Stomach (tissue), 9 donors: ENCODE results near the gene TTC17. TPM values are rescaled to one million over a fixed set of nuclear protein-coding genes. Genes with fewer than 3 reads are reported as not detected.
"Not testable (repeated sequence)": the region's sequence is repeated elsewhere in the genome, so short reads cannot be mapped to it uniquely, and the experiment has no call there.

ENCODE experiments used
- DNase-seq, 2 donors: peaks; one replicate each; pipeline versions ENCODE4 v3.0.0 to v3.0.0-alpha.2; 2013 to 2019
- H3K27ac ChIP-seq, 5 donors: fragments of 200-600 bp in 4 of 5; sonication (generic) in 4 of 5; one replicate each; pipeline ENCODE4 v1.5.1; 2013 to 2019; ENCODE audit warnings: mild to moderate bottlenecking in 1 of 5, moderate library complexity in 1 of 5
- H3K27me3 ChIP-seq, 3 donors: fragments of 200-600 bp; sonication (generic); one replicate each; pipeline ENCODE4 v1.5.1; 2017 to 2019; ENCODE audit warnings: mixed run types in 1 of 3
- H3K36me3 ChIP-seq, 4 donors: fragments of 200-600 bp; sonication (generic); 1 replicate in 3 of 4; 2 replicates in 1 of 4; pipeline ENCODE4 v1.5.1; 2016 to 2019
- H3K4me1 ChIP-seq, 4 donors: fragments of 200-600 bp; sonication (generic); one replicate each; pipeline ENCODE4 v1.5.1; 2016 to 2019
- H3K4me3 ChIP-seq, 4 donors: fragments of 200-600 bp; sonication (generic) in 3 of 4; one replicate each; pipeline ENCODE4 v1.5.1; 2016 to 2019; ENCODE audit warnings: mild to moderate bottlenecking in 1 of 4
- H3K9me3 ChIP-seq, 4 donors: fragments of 200-600 bp; sonication (generic); one replicate each; pipeline ENCODE4 v1.5.1; 2016 to 2019
- EP300 ChIP-seq: sonication (generic); formaldehyde crosslinking; IDR thresholded peaks from one replicate; pipeline ENCODE4 v1.6.1; 2017; ENCODE audit warnings: antibody characterized with exemption
- POLR2A ChIP-seq, 4 donors: fragments of 450-650 bp; IDR thresholded peaks; one replicate each; pipeline ENCODE4 v1.6.1; 2016; ENCODE audit warnings: antibody characterized with exemption in 4 of 4, control low read depth in 2 of 4, mild to moderate bottlenecking in 1 of 4, moderate library complexity in 1 of 4
- POLR2AphosphoS5 ChIP-seq, 3 donors: sonication (generic); formaldehyde crosslinking; IDR thresholded peaks; one replicate each; pipeline ENCODE4 v1.6.1; 2016; ENCODE audit warnings: antibody characterized with exemption in 3 of 3
- WGBS, 5 donors: extraction: QIAGEN DNeasy Blood & Tissue Kit in 3 of 5; methylation state at CpG; one replicate each; pipeline versions ENCODE4 v1.1.5 to v1.1.7; 2013 to 2018; 5-methylcytosine and 5-hydroxymethylcytosine counted together
- intact Hi-C: fragments of 100-400 bp; cut with DNase I; formaldehyde crosslinking; loops from one replicate; pipeline ENCODE4 v1.15.1; 2023; ENCODE audit warnings: low total_unique reads
- polyA plus RNA-seq, 3 donors: library from polyadenylated mRNA; stranded (reverse); fragments of 200-250 nt; gene quantifications; one replicate each; pipeline ENCODE4 v1.2.3, GENCODE V29; 2013
- total RNA-seq, 5 donors: library from RNA; depleted of rRNA; stranded (reverse); fragments of >200 nt; gene quantifications; one replicate each; pipeline versions ENCODE4 v1.1.0 to v1.2.3, GENCODE V29; 2014 to 2016
- TF ChIP-seq, protein P1 (sequence below), 7 experiments: fragments of 450-650 bp in 4 of 7; fragments of 200-600 bp in 3 of 7; sonication (generic) in 3 of 7; IDR thresholded peaks; one replicate each; pipeline ENCODE4 v1.5.1; 2016 to 2019; ENCODE audit warnings: antibody characterized with exemption in 7 of 7, control low read depth in 2 of 7, mild to moderate bottlenecking in 1 of 7
- donor health status: healthy with polysubstance abuse.
- donor health status: Bipolar disorder and iron deficiency.
- donor health status: healthy.

TTC17 gene
- total and polyA plus RNA-seq, 8 donors = 9.0 to 228 (median 66.5) TPM

DNA sequence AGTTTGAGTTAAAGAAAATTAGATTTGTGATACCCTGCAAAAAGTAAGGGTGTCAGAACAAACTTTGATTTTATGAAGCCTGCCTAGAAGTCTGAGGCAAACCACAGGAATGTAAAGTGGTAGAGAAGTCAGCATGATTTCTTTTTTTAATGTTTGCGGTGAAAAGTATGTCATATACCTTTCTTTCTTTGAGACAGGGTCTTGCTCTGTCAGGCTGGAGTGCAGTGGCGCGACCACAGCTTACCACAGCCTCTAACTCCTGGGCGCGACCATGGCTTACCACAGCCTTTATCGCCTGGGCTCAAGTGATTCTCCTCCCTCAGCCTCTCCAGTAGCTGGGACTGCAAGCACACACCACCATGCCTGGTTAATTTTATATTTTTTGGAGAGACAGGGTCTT is 42.3 kb upstream of the TTC17 start:
- DNase-seq = peak in 1 of 2 donors; percentile 7
- Histone ChIP-seq H3K27ac (no peak overlapping the region), H3K9me3 (no peaks in the 10 kb centered on the region), H3K4me3 (no peak overlapping the region), H3K27me3 (no peaks in the 10 kb centered on the region), H3K4me1 (peaks cover 28 to 49% (median 32%) of the 10 kb centered on the region in 4 donors), H3K36me3 (peaks cover 14 to 42% (median 38%) of the 10 kb centered on the region in 4 donors)
- TF ChIP-seq EP300 = no peak
- TF ChIP-seq, protein P1, sequence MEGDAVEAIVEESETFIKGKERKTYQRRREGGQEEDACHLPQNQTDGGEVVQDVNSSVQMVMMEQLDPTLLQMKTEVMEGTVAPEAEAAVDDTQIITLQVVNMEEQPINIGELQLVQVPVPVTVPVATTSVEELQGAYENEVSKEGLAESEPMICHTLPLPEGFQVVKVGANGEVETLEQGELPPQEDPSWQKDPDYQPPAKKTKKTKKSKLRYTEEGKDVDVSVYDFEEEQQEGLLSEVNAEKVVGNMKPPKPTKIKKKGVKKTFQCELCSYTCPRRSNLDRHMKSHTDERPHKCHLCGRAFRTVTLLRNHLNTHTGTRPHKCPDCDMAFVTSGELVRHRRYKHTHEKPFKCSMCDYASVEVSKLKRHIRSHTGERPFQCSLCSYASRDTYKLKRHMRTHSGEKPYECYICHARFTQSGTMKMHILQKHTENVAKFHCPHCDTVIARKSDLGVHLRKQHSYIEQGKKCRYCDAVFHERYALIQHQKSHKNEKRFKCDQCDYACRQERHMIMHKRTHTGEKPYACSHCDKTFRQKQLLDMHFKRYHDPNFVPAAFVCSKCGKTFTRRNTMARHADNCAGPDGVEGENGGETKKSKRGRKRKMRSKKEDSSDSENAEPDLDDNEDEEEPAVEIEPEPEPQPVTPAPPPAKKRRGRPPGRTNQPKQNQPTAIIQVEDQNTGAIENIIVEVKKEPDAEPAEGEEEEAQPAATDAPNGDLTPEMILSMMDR (IDR thresholded peaks at IDR 0.05) = no peak
- TF ChIP-seq POLR2AphosphoS5 (IDR thresholded peaks at IDR 0.05) = no peak
- TF ChIP-seq POLR2A (IDR thresholded peaks at IDR 0.05) = no peak
- 87 to 93% (median 91%) methylated on average over 6 of the region's 6 CpGs for WGBS, 5 donors
- intact Hi-C loops = no loop called here

DNA sequence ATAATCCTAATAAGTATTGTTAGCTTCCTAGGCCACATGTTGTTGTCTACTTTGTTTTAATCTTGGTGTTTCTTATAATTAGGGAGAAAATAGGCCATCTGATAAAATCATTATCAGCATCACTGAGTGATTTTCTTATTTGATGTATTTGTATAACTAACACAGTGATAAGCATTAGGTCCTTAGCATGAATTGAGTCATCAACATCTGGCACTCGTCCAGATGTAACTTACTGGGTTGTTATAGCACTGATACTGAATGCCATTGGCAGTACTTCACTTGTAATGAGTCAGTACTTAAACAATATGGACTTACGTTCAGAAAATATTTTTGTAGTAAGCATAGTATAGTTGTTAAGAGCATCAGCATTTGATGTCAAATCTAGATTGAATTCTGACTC is 30.7 kb upstream of the TTC17 start:
- Histone ChIP-seq H3K27ac (no peak overlapping the region), H3K27me3 (no peaks in the 10 kb centered on the region), H3K9me3 (no peaks in the 10 kb centered on the region), H3K36me3 (peaks cover 59 to 100% (median 97%) of the 10 kb centered on the region in 4 donors), H3K4me1 (peaks cover 0 to 14% (median 2%) of the 10 kb centered on the region in 4 donors), H3K4me3 (no peak overlapping the region)
- TF ChIP-seq POLR2A (IDR thresholded peaks at IDR 0.05) (no peak), POLR2AphosphoS5 (IDR thresholded peaks at IDR 0.05) (peak in 1 of 3 donors; percentile 78)
- peak; percentile 54 to 81 for DNase-seq
- WGBS, 5 donors = 17 to 39% (median 27%) methylated on average over 2 of the region's 2 CpGs
- intact Hi-C loops = no loop called here

DNA sequence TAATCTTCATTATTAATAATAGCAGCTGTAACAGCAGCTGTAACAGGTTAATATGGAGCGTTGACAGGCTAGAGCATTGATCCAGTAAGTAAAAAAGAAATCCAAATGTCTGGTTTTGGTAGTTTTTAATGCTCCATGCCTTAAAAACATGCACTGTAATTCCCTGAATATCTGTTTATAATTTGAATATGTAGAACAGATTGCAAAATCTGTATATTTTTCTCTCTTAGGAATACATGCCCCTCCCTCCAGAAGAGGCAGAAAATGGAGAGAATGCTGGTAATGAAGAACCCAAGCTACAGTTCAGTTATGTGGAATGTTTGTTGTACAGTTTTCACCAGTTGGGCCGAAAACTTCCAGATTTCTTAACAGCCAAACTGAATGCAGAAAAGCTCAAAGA is 30.2 kb upstream of the TTC17 start:
- no peak for DNase-seq
- peaks cover 59 to 100% (median 97%) of the 10 kb centered on the region in 4 donors for H3K36me3 ChIP-seq
- H3K4me3 ChIP-seq = no peak overlapping the region
- TF ChIP-seq EP300 (no peak), POLR2A (IDR thresholded peaks at IDR 0.05) (no peak), POLR2AphosphoS5 (IDR thresholded peaks at IDR 0.05) (no peak)
- TF ChIP-seq, protein P1 (IDR thresholded peaks at IDR 0.05) = no peak
- intact Hi-C loops = no loop called here
- no peaks in the 10 kb centered on the region for H3K9me3 ChIP-seq
- H3K27me3 ChIP-seq = no peaks in the 10 kb centered on the region
- WGBS, 5 donors = 91 to 95% (median 92%) methylated on average over 2 of the region's 2 CpGs
- peaks cover 0 to 14% (median 2%) of the 10 kb centered on the region in 4 donors for H3K4me1 ChIP-seq
- no peak overlapping the region for H3K27ac ChIP-seq

DNA sequence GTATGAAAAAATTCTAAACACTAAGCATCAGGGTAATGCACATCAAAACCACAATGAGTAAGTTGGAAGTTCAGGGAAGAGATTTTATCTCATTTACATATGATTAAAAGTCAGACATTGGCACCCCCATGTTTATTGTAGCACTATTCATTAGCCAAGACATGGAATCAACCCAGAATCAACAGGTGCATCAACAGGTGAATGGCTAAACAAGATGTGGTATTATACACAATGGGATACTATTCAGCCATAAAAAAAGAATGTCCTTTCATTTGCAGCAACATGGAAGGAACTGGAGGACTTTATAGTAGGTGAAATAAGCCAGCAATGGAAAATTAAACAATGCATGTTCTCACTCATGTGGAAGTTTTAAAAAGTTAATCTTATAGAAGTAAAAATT is 17.6 kb upstream of the TTC17 start:
- Histone ChIP-seq H3K4me1 (no peaks in the 10 kb centered on the region), H3K4me3 (no peak overlapping the region), H3K27ac (no peak overlapping the region), H3K27me3 (no peaks in the 10 kb centered on the region), H3K9me3 (no peaks in the 10 kb centered on the region), H3K36me3 (peaks cover 27 to 61% (median 55%) of the 10 kb centered on the region in 4 donors)
- TF ChIP-seq, protein P1 (IDR thresholded peaks at IDR 0.05) = no peak
- no peak for TF ChIP-seq POLR2A (IDR thresholded peaks at IDR 0.05)
- no peak for TF ChIP-seq POLR2AphosphoS5 (IDR thresholded peaks at IDR 0.05)
- DNase-seq = no peak
- intact Hi-C loops = no loop called here

DNA sequence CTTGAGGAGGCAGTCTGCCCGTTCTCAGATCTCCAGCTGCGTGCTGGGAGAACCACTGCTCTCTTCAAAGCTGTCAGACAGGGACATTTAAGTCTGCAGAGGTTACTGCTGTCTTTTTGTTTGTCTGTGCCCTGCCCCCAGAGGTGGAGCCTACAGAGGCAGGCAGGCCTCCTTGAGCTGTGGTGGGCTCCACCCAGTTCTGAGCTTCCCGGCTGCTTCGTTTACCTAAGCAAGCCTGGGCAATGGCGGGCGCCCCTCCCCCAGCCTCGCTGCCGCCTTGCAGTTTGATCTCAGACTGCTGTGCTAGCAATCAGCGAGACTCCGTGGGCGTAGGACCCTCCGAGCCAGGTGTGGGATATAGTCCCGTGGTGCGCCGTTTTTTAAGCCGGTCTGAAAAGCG is 7.3 kb upstream of the TTC17 start:
- H3K9me3 ChIP-seq, intact Hi-C loops, H3K27ac ChIP-seq, H3K4me3 ChIP-seq, H3K4me1 ChIP-seq, H3K27me3 ChIP-seq, H3K36me3 ChIP-seq: not testable (repeated sequence)
- 19 to 45% (median 24%) methylated on average over 2 to 6 of the region's 17 CpGs; no CpG with 5 or more reads in 2 of the 5 donors for WGBS, 5 donors
- DNase-seq = peak in 1 of 2 donors; percentile 34
